Endothelial cell of umbilical vein (primary cell): ENCODE results near the gene RYR1. TPM values are rescaled to one million over a fixed set of nuclear protein-coding genes. Genes with fewer than 3 reads are reported as not detected.
"Not testable (repeated sequence)": the region's sequence is repeated elsewhere in the genome, so short reads cannot be mapped to it uniquely, and the experiment has no call there.

Experiments
- BruUV-seq: library from RNA; stranded (reverse); fragments of 400-500 nt; replicated peaks from 2 replicates; lab custom pipeline; 2021; lab: Mats Ljungman, UMichigan
- CTCF ChIA-PET: fragments of 300-600, 350-600 bp; sonication (Branson Sonifier 250); formaldehyde crosslinking; loops from one replicate; lab custom pipeline; 2021; ENCODE audit warnings: antibody characterized with exemption, inconsistent platforms; lab: Charles Lee
- POLR2A ChIA-PET: fragments of 300-600, 350-600 bp; sonication (Branson Sonifier 250); formaldehyde crosslinking; loops from one replicate; lab custom pipeline; 2021; ENCODE audit warnings: antibody characterized with exemption, inconsistent platforms; lab: Charles Lee
- DNase-seq: peaks from one replicate; pipeline ENCODE4 v3.0.0-alpha.2; 2011; ENCODE audit warnings: low read depth, low spot score
- FAIRE-seq: peaks from 2 replicates; lab custom pipeline; 2011; peaks lifted over from hg19 to GRCh38; lab: Jason Lieb, UNC
- H2AFZ ChIP-seq: 2 replicates; pipeline ENCODE4 v1.6.0; 2012; ENCODE audit warnings: low read depth, low read length, control low read depth, inconsistent platforms
- H3K27ac ChIP-seq: 2 replicates; pipeline ENCODE4 v1.5.1; 2011; ENCODE audit warnings: low read depth, mild to moderate bottlenecking, control low read depth, low read length, moderate library complexity; ENCODE audit not compliant: insufficient read depth
- H3K27me3 ChIP-seq, 2 experiments: 2 replicates each; pipeline versions ENCODE4 v1.6.0 to v1.6.1; 2011; ENCODE audit warnings: low read length in 2 of 2, mixed read lengths in 1 of 2; ENCODE audit not compliant: control insufficient read depth in 2 of 2, insufficient read depth in 2 of 2
- H3K36me3 ChIP-seq, 2 experiments: 2 replicates in 1 of 2; 3 replicates in 1 of 2; pipeline ENCODE4 v1.5.1; 2011; ENCODE audit warnings: low read length in 2 of 2, mild to moderate bottlenecking in 1 of 2, moderate library complexity in 1 of 2; ENCODE audit not compliant: control insufficient read depth in 2 of 2, insufficient read depth in 2 of 2; ENCODE audit errors: extremely low read depth in 1 of 2
- H3K4me1 ChIP-seq: 3 replicates; pipeline ENCODE4 v1.5.1; 2011; ENCODE audit warnings: mild to moderate bottlenecking, low read length; ENCODE audit not compliant: control insufficient read depth, insufficient read depth; ENCODE audit errors: extremely low read depth
- H3K4me2 ChIP-seq: 2 replicates; pipeline ENCODE4 v1.6.1; 2011; ENCODE audit warnings: low read length, control low read depth, mixed read lengths; ENCODE audit not compliant: insufficient read depth
- H3K4me3 ChIP-seq, 3 experiments: fragments of 200-600 bp in 1 of 3; sonication (generic), shearing (Covaris generic) in 1 of 3; replicated peaks in 1 of 3; 2 replicates each; pipeline ENCODE4 v1.5.1; 2011 to 2016; ENCODE audit warnings: control low read depth in 3 of 3, low read length in 3 of 3, mild to moderate bottlenecking in 2 of 3, inconsistent platforms in 1 of 3, low read depth in 1 of 3, moderate library complexity in 1 of 3; ENCODE audit not compliant: insufficient read depth in 1 of 3
- H3K79me2 ChIP-seq: 2 replicates; pipeline ENCODE4 v1.6.0; 2012; ENCODE audit warnings: low read length, inconsistent platforms; ENCODE audit not compliant: control insufficient read depth, insufficient read depth
- H3K9ac ChIP-seq: replicated peaks from 2 replicates; pipeline ENCODE3; 2011; ENCODE audit warnings: low read length, control low read depth; ENCODE audit not compliant: insufficient read depth; ENCODE audit errors: extremely low read depth
- H3K9me1 ChIP-seq: replicated peaks from 3 replicates; pipeline ENCODE4 v1.6.0; 2011; ENCODE audit warnings: mild to moderate bottlenecking, low read length; ENCODE audit not compliant: control insufficient read depth, insufficient read depth; ENCODE audit errors: extremely low read depth
- H3K9me3 ChIP-seq: replicated peaks from 2 replicates; pipeline ENCODE4 v1.5.1; 2012; ENCODE audit warnings: low read length, inconsistent platforms; ENCODE audit not compliant: control insufficient read depth, insufficient read depth
- H4K20me1 ChIP-seq: replicated peaks from 2 replicates; pipeline ENCODE3; 2011; ENCODE audit warnings: mild to moderate bottlenecking, low read length; ENCODE audit not compliant: control insufficient read depth, insufficient read depth; ENCODE audit errors: extremely low read depth
- EZH2 ChIP-seq: IDR thresholded peaks from 2 replicates; pipeline ENCODE4 v1.6.1; 2012; ENCODE audit warnings: borderline replicate concordance, low read depth, mild to moderate bottlenecking, moderate library complexity, low read length, inconsistent platforms; ENCODE audit not compliant: severe bottlenecking
- FOS ChIP-seq: IDR thresholded peaks from 2 replicates; pipeline ENCODE4 v1.6.1; 2011; ENCODE audit warnings: mild to moderate bottlenecking, low read length, moderate library complexity, borderline replicate concordance; ENCODE audit not compliant: insufficient read depth
- GATA2 ChIP-seq: IDR thresholded peaks from 2 replicates; pipeline ENCODE4 v1.7.0; 2011; ENCODE audit warnings: low read depth, mild to moderate bottlenecking, moderate library complexity, mixed read lengths, low read length; ENCODE audit not compliant: insufficient read length, insufficient read depth
- JUN ChIP-seq: IDR thresholded peaks from 2 replicates; pipeline ENCODE4 v1.6.1; 2011; ENCODE audit warnings: borderline replicate concordance, low read depth; ENCODE audit not compliant: insufficient read length, insufficient read depth
- MYC ChIP-seq: IDR thresholded peaks from one replicate; pipeline ENCODE4 v1.6.1; 2011; ENCODE audit warnings: mild to moderate bottlenecking, low read depth, low read length
- POLR2A ChIP-seq: IDR thresholded peaks from 2 replicates; pipeline ENCODE4 v1.6.1; 2012; ENCODE audit warnings: low read depth, mild to moderate bottlenecking, control low read depth, low read length
- POLR2AphosphoS5 ChIP-seq: IDR thresholded peaks from 2 replicates; pipeline ENCODE4 v1.6.1; 2012; ENCODE audit warnings: low read depth, mild to moderate bottlenecking, control low read depth, low read length, moderate library complexity; ENCODE audit not compliant: insufficient read depth
- dilution Hi-C: fragments of 300-500 bp; cut with MboI; formaldehyde crosslinking; loops from one replicate; pipeline ENCODE4 v1.15.0; 2019; ENCODE audit warnings: low sequenced_read_pairs; ENCODE audit not compliant: extremely low pct_ligation_motif_present
- intact Hi-C: fragments of 100-400 bp; cut with micrococcal nuclease; formaldehyde crosslinking; loops from one replicate; pipeline ENCODE4 v1.10.0; 2022
- polyA plus RNA-seq, 4 experiments: library from polyadenylated mRNA; depleted of rRNA in 3 of 4; stranded (reverse) in 3 of 4; unstranded in 1 of 4; fragments of >200 nt; gene quantifications; 2 replicates each; pipeline versions ENCODE4 v1.2.1 to v1.2.3, GENCODE V29; 2011 to 2012; ENCODE audit warnings: missing spikeins in 1 of 4
- total RNA-seq: library from RNA; stranded (reverse); gene quantifications from 2 replicates; pipeline ENCODE4 v1.2.3, GENCODE V29; 2021
- TF ChIP-seq, protein P1 (sequence below), 2 donors: IDR thresholded peaks; 1 replicate in 1 of 2; 2 replicates in 1 of 2; pipeline ENCODE4 v1.5.1; 2011; ENCODE audit warnings: low read length in 2 of 2, mild to moderate bottlenecking in 2 of 2, moderate library complexity in 2 of 2, control low read depth in 1 of 2, inconsistent platforms in 1 of 2, low read depth in 1 of 2; ENCODE audit not compliant: insufficient read depth in 1 of 2; ENCODE audit errors: extremely low read depth in 1 of 2
- TF ChIP-seq, protein P2 (sequence below): IDR thresholded peaks from 2 replicates; pipeline ENCODE4 v1.6.1; 2011; ENCODE audit not compliant: insufficient read depth, insufficient read length

RYR1 gene
- total and polyA plus RNA-seq, 2 donors (not counting 3 experiments of a cell fraction or from before 2014, with no cell fraction given) = under 0.01 to 0.02 TPM

DNA sequence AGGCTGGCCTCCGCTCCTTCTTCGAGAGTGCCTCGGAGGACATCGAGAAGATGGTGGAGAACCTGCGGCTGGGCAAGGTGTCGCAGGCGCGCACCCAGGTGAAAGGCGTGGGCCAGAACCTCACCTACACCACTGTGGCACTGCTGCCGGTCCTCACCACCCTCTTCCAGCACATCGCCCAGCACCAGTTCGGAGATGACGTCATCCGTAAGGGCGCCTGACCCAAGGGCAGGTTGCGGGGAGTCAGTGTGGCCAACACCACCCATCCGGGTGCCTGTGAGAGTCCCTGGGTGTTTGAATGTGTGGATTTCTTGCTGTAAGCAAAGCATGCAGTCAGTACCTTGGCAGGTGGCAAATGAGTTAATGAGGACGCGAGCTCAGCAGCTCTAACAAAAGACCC is 78.8 kb downstream of the RYR1 start:
- no peak overlapping the region for H3K4me3 ChIP-seq
- H3K27me3 ChIP-seq = no peaks in the 10 kb centered on the region
- DNase-seq (no peak), FAIRE-seq (no peak)
- dilution Hi-C loops = no loop called here
- no peaks in the 10 kb centered on the region for H3K9me3 ChIP-seq
- ChIA-PET POLR2A (no interaction called here), CTCF (interaction anchor here (0.7 to 7.3 kb wide), 6 partner anchors 11 to 418 kb away, joined by 3 to 43 read pairs (median 4); partner anchors contain the start of genes FAM98C, MRPS12 and SARS2)
- H3K4me2 ChIP-seq = no peak overlapping the region
- no peak overlapping the region for H2AFZ ChIP-seq
- no TSS peak for BruUV-seq
- no peaks in the 10 kb centered on the region for H3K36me3 ChIP-seq
- TF ChIP-seq GATA2 (no peak), JUN (no peak), POLR2AphosphoS5 (no peak), FOS (no peak), EZH2 (no peak), POLR2A (no peak), MYC (no peak)
- TF ChIP-seq, protein P1, sequence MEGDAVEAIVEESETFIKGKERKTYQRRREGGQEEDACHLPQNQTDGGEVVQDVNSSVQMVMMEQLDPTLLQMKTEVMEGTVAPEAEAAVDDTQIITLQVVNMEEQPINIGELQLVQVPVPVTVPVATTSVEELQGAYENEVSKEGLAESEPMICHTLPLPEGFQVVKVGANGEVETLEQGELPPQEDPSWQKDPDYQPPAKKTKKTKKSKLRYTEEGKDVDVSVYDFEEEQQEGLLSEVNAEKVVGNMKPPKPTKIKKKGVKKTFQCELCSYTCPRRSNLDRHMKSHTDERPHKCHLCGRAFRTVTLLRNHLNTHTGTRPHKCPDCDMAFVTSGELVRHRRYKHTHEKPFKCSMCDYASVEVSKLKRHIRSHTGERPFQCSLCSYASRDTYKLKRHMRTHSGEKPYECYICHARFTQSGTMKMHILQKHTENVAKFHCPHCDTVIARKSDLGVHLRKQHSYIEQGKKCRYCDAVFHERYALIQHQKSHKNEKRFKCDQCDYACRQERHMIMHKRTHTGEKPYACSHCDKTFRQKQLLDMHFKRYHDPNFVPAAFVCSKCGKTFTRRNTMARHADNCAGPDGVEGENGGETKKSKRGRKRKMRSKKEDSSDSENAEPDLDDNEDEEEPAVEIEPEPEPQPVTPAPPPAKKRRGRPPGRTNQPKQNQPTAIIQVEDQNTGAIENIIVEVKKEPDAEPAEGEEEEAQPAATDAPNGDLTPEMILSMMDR (IDR thresholded peaks at IDR 0.05; ENCODE audit: extremely low read depth in 1 of 2, insufficient read depth in 1 of 2, low read depth in 1 of 2, low read length in 2 of 2) = no peak
- TF ChIP-seq, protein P2, sequence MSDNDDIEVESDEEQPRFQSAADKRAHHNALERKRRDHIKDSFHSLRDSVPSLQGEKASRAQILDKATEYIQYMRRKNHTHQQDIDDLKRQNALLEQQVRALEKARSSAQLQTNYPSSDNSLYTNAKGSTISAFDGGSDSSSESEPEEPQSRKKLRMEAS = no peak
- no peaks in the 10 kb centered on the region for H3K79me2 ChIP-seq
- no peaks in the 10 kb centered on the region for H3K9me1 ChIP-seq
- no peaks in the 10 kb centered on the region for H4K20me1 ChIP-seq
- no peak overlapping the region for H3K9ac ChIP-seq
- intact Hi-C loops = no loop called here
- no peaks in the 10 kb centered on the region for H3K4me1 ChIP-seq
- H3K27ac ChIP-seq = no peak overlapping the region

DNA sequence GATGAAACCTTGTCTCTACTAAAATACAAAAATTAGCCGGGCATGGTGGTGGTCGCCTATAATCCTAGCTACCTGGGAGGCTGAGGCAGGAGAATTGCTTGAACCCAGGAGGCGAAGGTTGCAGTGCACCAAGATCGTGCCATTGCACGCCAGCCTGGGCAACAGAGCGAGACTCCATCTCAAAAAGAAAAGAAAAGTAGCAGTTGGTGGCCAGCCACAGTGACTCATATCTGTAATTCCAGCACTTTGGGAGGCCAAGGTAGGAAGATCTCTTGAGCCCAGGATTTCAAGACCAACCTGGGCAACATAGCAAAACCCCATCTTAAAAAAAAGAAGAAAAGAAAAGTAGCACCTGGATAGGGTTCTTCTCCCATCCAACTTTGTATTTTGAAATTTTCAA is 79.7 kb downstream of the RYR1 start:
- H3K36me3 ChIP-seq, H4K20me1 ChIP-seq, H3K27me3 ChIP-seq, H3K79me2 ChIP-seq, BruUV-seq, H3K9ac ChIP-seq, H3K4me1 ChIP-seq, intact Hi-C loops, H3K4me2 ChIP-seq, H3K9me3 ChIP-seq, POLR2A ChIA-PET, H3K9me1 ChIP-seq, H3K4me3 ChIP-seq, H3K27ac ChIP-seq, DNase-seq, FAIRE-seq, H2AFZ ChIP-seq, dilution Hi-C loops: not testable (repeated sequence)
- CTCF ChIA-PET = interaction anchor here (1.0 to 7.3 kb wide), 9 partner anchors 9 to 124 kb away, joined by 3 to 43 read pairs (median 4); partner anchors contain the start of genes EIF3K and FAM98C
